CD14-positive monocyte (primary cell): ENCODE data around the gene RBMS1. TPM values are rescaled to one million over a fixed set of nuclear protein-coding genes. Genes with fewer than 3 reads are reported as not detected.

Experiments used
- DNase-seq, 3 donors: peaks; one replicate each; pipeline ENCODE4 v3.0.0-alpha.2; 2011 to 2022
- H2AFZ ChIP-seq: 2 replicates; pipeline ENCODE4 v1.6.0; 2012; ENCODE audit warnings: mild to moderate bottlenecking, low read depth, low read length, inconsistent platforms; ENCODE audit not compliant: insufficient read depth, poor library complexity, severe bottlenecking
- H3K27ac ChIP-seq, 2 donors: 1 replicate in 1 of 2; 2 replicates in 1 of 2; pipeline ENCODE4 v1.5.1; 2012 to 2013; ENCODE audit warnings: low read length in 2 of 2, control low read depth in 1 of 2, inconsistent platforms in 1 of 2, low read depth in 1 of 2, mild to moderate bottlenecking in 1 of 2
- H3K27me3 ChIP-seq, 2 donors: one replicate each; pipeline versions ENCODE4 v1.6.0 to v1.6.1; 2011 to 2013; ENCODE audit warnings: low read length in 2 of 2; ENCODE audit not compliant: control insufficient read depth in 2 of 2, insufficient read depth in 2 of 2
- H3K36me3 ChIP-seq, 2 donors: replicated peaks in 1 of 2; 1 replicate in 1 of 2; 2 replicates in 1 of 2; pipeline versions ENCODE4 v1.5.1 to v1.6.1; 2012 to 2013; ENCODE audit warnings: low read length in 2 of 2, control low read depth in 1 of 2, inconsistent platforms in 1 of 2, mild to moderate bottlenecking in 1 of 2; ENCODE audit not compliant: insufficient read depth in 2 of 2, control insufficient read depth in 1 of 2
- H3K4me1 ChIP-seq, 2 donors: 1 replicate in 1 of 2; 2 replicates in 1 of 2; pipeline versions ENCODE4 v1.5.1 to v1.6.1; 2012 to 2013; ENCODE audit warnings: low read length in 2 of 2, control low read depth in 1 of 2, inconsistent platforms in 1 of 2, mild to moderate bottlenecking in 1 of 2, moderate library complexity in 1 of 2; ENCODE audit not compliant: insufficient read depth in 2 of 2, control insufficient read depth in 1 of 2
- H3K4me2 ChIP-seq: replicated peaks from 2 replicates; pipeline ENCODE3; 2012; ENCODE audit warnings: low read length, moderate library complexity, mild to moderate bottlenecking; ENCODE audit not compliant: poor library complexity, severe bottlenecking; ENCODE audit errors: extremely low read depth
- H3K4me3 ChIP-seq, 3 experiments: fragments of 200-600 bp in 1 of 3; sonication (generic) in 1 of 3; replicated peaks in 1 of 3; 1 replicate in 2 of 3; 2 replicates in 1 of 3; pipeline ENCODE4 v1.5.1; 2011 to 2013; ENCODE audit warnings: low read length in 3 of 3, mild to moderate bottlenecking in 3 of 3, control low read depth in 2 of 3, low read depth in 2 of 3, inconsistent platforms in 1 of 3, moderate library complexity in 1 of 3
- H3K79me2 ChIP-seq: 2 replicates; pipeline ENCODE4 v1.6.0; 2012; ENCODE audit warnings: mild to moderate bottlenecking, control low read depth, inconsistent platforms, low read length, moderate library complexity; ENCODE audit not compliant: insufficient read depth
- H3K9ac ChIP-seq: 2 replicates; pipeline ENCODE4 v1.6.0; 2017; ENCODE audit warnings: low read length, mild to moderate bottlenecking; ENCODE audit not compliant: insufficient read depth, poor library complexity, severe bottlenecking
- H3K9me3 ChIP-seq, 2 donors: replicated peaks in 1 of 2; 1 replicate in 1 of 2; 2 replicates in 1 of 2; pipeline versions ENCODE4 v1.5.1 to v1.6.1; 2012 to 2013; ENCODE audit warnings: low read length in 2 of 2, control low read depth in 1 of 2; ENCODE audit not compliant: control insufficient read depth in 1 of 2, insufficient read depth in 1 of 2
- H4K20me1 ChIP-seq: 2 replicates; pipeline ENCODE4 v1.6.0; 2012; ENCODE audit warnings: mild to moderate bottlenecking, low read length, control low read depth, moderate library complexity; ENCODE audit not compliant: insufficient read depth
- H3K27ac Mint-ChIP-seq, 7 donors: one replicate each; pipeline ENCODE4 v1.8.0; 2020; ENCODE audit warnings: mild to moderate bottlenecking in 7 of 7, mixed read lengths in 7 of 7, moderate library complexity in 6 of 7, inconsistent platforms in 2 of 7
- H3K27me3 Mint-ChIP-seq, 3 donors: one replicate each; pipeline ENCODE4 v1.8.0; 2021 to 2022; ENCODE audit warnings: low read depth in 3 of 3, mild to moderate bottlenecking in 3 of 3, mixed read lengths in 3 of 3, moderate library complexity in 3 of 3, inconsistent platforms in 1 of 3
- H3K36me3 Mint-ChIP-seq, 2 donors: one replicate each; pipeline ENCODE4 v1.8.0; 2020; ENCODE audit warnings: mixed read lengths in 2 of 2, inconsistent platforms in 1 of 2, mild to moderate bottlenecking in 1 of 2
- H3K4me1 Mint-ChIP-seq: one replicate; pipeline ENCODE4 v1.8.0; 2020; ENCODE audit warnings: mild to moderate bottlenecking, mixed read lengths
- H3K4me3 Mint-ChIP-seq, 2 donors: one replicate each; pipeline ENCODE4 v1.8.0; 2020; ENCODE audit warnings: mild to moderate bottlenecking in 2 of 2, mixed read lengths in 2 of 2, moderate library complexity in 1 of 2
- H3K9me3 Mint-ChIP-seq, 7 donors: one replicate each; pipeline ENCODE4 v1.8.0; 2020 to 2022; ENCODE audit warnings: mixed read lengths in 7 of 7, mild to moderate bottlenecking in 6 of 7, moderate library complexity in 6 of 7, inconsistent platforms in 2 of 7
- WGBS: methylation state at CpG from one replicate; pipeline ENCODE4 v1.1.5; 2013; ENCODE audit warnings: missing lambda C conversion rate; ENCODE audit not compliant: insufficient coverage; 5-methylcytosine and 5-hydroxymethylcytosine counted together
- intact Hi-C, 2 donors: fragments of 100-400 bp; cut with micrococcal nuclease; formaldehyde crosslinking; loops; one replicate each; pipeline versions ENCODE4 v1.15.0 to v1.15.1; 2023
- polyA plus RNA-seq, 3 donors: library from polyadenylated mRNA; depleted of rRNA in 1 of 3; unstranded in 2 of 3; stranded (reverse) in 1 of 3; fragments of 300-500 nt in 2 of 3; fragments of >200 nt in 1 of 3; fragmentation: Illumina TruSeq in 2 of 3; gene quantifications; 1 replicate in 2 of 3; 2 replicates in 1 of 3; pipeline ENCODE4 v1.2.3, GENCODE V29; 2012 to 2021
- TF ChIP-seq, protein P1 (sequence below): fragments of 200-600 bp; IDR thresholded peaks from one replicate; pipeline ENCODE4 v1.8.0; 2022; ENCODE audit warnings: antibody characterized with exemption, mild to moderate bottlenecking

RBMS1 gene
- polyA plus RNA-seq, 3 donors: 88.2 to 91.2 (median 89.4) TPM

DNA sequence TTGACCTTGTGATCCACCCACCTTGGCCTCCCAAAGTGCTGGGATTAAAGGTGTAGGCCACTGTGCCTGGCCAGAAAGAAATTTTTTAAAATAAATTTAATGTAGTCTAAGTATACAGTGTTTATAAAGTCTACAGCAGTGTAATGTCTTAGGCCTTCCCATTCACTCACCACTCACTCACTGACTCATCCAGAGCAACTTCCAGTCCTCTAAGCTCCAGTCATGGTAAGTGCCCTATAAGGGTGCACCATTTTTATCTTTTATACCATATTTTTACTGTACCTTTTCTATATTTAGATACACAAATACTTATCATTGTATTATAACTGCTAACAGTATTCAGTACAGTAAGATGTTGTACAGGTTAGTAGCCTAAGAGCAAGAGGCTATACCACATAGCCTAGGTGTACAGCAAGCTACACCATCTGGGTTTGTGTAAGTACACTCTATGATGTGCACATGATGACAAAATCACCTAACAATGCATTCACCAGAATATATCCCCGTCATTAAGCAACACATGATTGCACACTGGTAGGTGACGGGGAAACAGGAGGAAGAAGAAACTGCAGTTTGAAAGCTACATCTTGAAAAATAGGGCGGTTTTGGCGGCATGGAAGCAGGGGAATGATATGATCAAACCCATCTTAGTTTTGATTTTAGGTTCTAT lies 188.4 kb downstream of the RBMS1 start:
- no peak overlapping the region for H2AFZ ChIP-seq
- no peak overlapping the region for H3K4me3 ChIP-seq
- peaks cover 20% of the 10 kb centered on the region for H3K79me2 ChIP-seq
- H3K9me3 Mint-ChIP-seq: no peaks in the 10 kb centered on the region
- no peak overlapping the region for H3K4me2 ChIP-seq
- peaks cover 48 to 77% of the 10 kb centered on the region in 2 donors for H3K36me3 Mint-ChIP-seq
- intact Hi-C loops: no loop called here
- TF ChIP-seq, protein P1, sequence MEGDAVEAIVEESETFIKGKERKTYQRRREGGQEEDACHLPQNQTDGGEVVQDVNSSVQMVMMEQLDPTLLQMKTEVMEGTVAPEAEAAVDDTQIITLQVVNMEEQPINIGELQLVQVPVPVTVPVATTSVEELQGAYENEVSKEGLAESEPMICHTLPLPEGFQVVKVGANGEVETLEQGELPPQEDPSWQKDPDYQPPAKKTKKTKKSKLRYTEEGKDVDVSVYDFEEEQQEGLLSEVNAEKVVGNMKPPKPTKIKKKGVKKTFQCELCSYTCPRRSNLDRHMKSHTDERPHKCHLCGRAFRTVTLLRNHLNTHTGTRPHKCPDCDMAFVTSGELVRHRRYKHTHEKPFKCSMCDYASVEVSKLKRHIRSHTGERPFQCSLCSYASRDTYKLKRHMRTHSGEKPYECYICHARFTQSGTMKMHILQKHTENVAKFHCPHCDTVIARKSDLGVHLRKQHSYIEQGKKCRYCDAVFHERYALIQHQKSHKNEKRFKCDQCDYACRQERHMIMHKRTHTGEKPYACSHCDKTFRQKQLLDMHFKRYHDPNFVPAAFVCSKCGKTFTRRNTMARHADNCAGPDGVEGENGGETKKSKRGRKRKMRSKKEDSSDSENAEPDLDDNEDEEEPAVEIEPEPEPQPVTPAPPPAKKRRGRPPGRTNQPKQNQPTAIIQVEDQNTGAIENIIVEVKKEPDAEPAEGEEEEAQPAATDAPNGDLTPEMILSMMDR: no peak
- peaks cover 1% of the 10 kb centered on the region for H3K4me1 Mint-ChIP-seq
- H3K36me3 ChIP-seq: peaks cover 57 to 92% of the 10 kb centered on the region in 2 donors
- 80% methylated on average over 2 of the region's 4 CpGs for WGBS
- no peak overlapping the region for H3K27ac ChIP-seq
- no peak overlapping the region for H3K9ac ChIP-seq
- H3K9me3 ChIP-seq: no peaks in the 10 kb centered on the region
- H3K4me1 ChIP-seq: no peaks in the 10 kb centered on the region
- no peak overlapping the region for H3K4me3 Mint-ChIP-seq
- DNase-seq: no peak
- no peaks in the 10 kb centered on the region for H3K27me3 Mint-ChIP-seq
- peaks cover 76% of the 10 kb centered on the region for H4K20me1 ChIP-seq
- H3K27ac Mint-ChIP-seq: peak overlapping the region in 1 of 7 donors; percentile 43
- H3K27me3 ChIP-seq: no peaks in the 10 kb centered on the region

DNA sequence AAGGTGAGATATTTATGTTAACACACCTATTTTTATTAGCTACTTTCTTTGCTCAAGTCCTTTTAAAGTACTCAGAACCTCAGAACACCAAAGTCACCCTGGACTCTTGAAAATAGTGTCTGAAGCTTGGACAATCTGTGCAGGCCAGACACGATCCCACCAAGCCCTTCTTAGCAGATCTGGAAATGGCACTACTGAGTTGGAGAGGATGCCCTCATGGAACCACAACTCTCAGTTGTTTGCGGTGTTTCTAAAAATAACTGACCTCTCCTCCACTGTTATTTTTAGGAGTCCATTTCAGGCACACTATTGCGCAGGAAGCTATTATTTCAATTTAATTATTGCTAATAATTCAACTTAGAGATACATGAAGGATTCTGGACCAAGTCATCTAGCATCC lies 190.1 kb downstream of the RBMS1 start:
- DNase-seq: no peak
- TF ChIP-seq, protein P1: no peak
- Histone ChIP-seq H3K79me2 (peaks cover 14% of the 10 kb centered on the region), H3K4me3 (no peak overlapping the region), H3K4me1 (no peaks in the 10 kb centered on the region), H4K20me1 (peaks cover 78% of the 10 kb centered on the region), H3K36me3 (peaks cover 65 to 92% of the 10 kb centered on the region in 2 donors), H3K27ac (no peak overlapping the region), H2AFZ (no peak overlapping the region), H3K9ac (no peak overlapping the region), H3K9me3 (no peaks in the 10 kb centered on the region), H3K4me2 (no peak overlapping the region), H3K27me3 (no peaks in the 10 kb centered on the region)
- Mint-ChIP-seq H3K27ac (peak overlapping the region in 2 of 7 donors; percentile 1 to 10), H3K9me3 (no peaks in the 10 kb centered on the region), H3K27me3 (no peaks in the 10 kb centered on the region), H3K4me1 (peaks cover 10% of the 10 kb centered on the region), H3K4me3 (no peak overlapping the region), H3K36me3 (peaks cover 51 to 80% of the 10 kb centered on the region in 2 donors)
- WGBS: no CpG with 5 or more reads among the region's 3 CpGs
- intact Hi-C loops: no loop called here
